ENCODE measurements around the gene THAP10.
"Not testable (repeated sequence)": the region's sequence is repeated elsewhere in the genome, so short reads cannot be mapped to it uniquely, and the experiment has no call there.

Gene THAP10

GRCh38 chr15:70876683-70877082, 15.6 kb downstream of the THAP10 start:
- DNase-seq (ENCODE audit: low read depth), result no peak

GRCh38 chr15:70876011-70876410, 16.2 kb downstream of the THAP10 start:
- no peak for DNase-seq (ENCODE audit: low read depth)

- peak; percentile 47 for DNase-seq (ENCODE audit: low read depth)
These were observed 17.0 kb downstream of the THAP10 start for GRCh38 chr15:70875001-70875782.

DNA sequence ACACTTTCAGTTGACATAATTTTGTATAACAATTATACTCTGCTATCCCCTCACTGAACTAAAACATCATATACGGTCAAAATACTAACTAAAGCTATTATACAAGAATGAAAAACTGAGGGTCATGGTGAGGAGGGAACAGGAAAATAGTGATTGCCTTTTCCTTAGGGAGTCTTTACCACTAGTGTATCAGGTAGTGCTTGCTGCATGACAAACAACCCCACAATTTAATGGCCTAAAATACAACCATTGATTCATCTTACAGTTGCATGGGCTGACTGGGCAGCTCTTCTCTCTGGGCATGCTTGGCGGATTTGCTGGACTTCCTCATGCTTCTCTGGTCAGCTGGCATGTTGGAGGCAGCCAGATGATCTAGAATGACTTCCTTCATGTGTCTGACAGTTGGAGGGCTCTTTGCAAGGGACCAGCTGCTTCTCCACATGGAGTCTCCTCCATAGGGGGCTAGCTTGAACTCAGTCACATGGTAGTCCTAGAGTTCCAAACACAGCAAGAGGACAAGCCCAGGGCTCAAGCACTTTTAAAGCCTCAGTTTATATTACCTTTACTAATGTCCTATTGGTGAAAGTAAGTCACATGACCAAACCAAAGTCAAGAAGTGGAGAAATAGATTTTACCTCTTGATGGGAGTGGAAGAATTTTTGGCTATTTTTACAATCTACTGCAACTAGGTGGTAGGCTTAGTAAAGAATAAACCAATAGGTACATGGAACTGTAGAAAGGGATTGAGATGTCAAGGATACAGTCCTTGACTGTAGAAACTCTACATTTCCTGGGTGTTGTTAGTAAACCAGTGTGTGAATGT, 18.8 kb downstream of the THAP10 start:
- DNase-seq (ENCODE audit: low read depth), result no peak

DNA sequence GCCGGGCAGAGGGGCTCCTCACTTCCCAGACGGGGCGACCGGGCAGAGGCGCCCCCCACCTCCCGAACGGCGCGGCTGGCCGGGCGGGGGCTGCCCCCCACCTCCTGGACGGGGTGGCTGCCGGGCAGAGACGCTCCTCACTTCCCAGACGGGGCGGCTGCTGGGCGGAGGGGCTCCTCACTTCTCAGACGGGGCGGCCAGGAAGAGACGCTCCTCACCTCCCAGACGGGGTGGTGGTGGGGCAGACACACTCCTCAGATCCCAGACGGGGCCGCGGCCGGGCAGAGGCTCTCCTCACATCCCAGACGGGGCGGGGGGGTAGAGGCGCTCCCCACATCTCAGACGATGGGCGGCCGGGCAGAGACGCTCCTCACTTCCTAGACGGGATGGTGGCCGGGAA, 20.7 kb downstream of the THAP10 start:
- not testable (repeated sequence) for DNase-seq (ENCODE audit: low read depth)

DNA sequence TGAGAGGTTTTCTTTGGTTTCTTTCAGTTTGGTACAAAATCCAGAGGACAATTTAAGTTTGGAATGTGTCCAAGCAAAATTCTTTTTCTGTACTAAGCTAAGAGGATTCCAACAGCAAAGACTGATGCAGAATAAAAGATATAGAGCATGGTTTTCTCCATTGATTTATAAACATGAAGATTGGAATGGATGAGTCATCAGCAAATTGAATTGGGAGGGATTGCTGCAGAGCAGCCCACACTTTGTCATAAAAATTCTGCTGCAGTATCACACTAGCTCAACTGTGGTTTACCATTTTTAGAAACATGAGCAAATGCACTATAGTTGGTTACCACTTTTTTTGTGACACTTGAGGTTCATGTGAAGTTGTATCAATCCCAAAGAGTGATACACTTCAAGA, 22.2 kb downstream of the THAP10 start:
- DNase-seq (ENCODE audit: low read depth), result peak; percentile 65

DNA sequence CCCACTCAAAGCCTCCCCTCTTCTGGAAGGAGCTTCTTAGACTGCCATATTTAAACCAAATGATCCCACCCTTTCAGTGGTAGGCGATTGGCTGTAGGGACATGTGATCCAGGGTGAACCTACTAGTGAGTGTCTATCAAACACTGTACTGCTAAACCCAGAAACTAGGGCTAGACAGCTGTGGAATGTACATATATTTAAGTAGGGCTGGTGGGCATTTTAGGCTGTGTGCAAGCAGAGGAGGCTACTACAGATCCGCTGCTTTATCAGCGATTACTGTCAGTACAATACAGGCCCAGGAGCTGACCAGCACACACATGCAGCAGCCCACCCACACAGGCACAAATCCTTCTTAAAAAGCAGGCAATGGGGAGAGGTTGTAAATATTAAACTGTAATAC, 22.9 kb downstream of the THAP10 start:
- DNase-seq (ENCODE audit: low read depth), result no peak

DNA sequence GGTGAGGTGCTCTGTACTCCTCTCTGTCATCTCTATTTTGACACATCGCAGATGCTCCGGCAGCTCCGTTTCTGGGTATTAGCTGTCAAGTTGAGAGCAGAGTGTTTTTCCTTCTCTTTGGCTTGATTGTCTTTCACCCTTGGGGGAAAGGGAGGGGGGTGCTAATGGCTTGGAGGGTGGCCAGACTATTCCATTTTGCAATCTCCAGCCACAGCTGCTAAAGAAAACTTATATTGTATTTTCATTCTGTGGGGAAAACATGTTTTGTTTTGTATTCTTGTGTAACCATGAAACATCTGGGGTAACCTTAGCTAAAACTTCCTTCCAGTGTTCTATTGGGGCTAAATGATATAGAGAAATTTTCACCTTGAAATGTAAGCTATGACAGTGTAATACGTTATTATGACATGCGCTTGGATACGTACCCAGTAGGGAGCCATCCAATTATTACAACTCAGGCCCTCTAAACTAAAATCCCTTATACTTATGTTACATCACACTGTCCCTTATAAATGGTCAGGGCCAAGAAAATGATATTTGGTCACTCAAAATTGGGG, 24.2 kb downstream of the THAP10 start:
- DNase-seq (ENCODE audit: low read depth), result peak; percentile 85

DNA sequence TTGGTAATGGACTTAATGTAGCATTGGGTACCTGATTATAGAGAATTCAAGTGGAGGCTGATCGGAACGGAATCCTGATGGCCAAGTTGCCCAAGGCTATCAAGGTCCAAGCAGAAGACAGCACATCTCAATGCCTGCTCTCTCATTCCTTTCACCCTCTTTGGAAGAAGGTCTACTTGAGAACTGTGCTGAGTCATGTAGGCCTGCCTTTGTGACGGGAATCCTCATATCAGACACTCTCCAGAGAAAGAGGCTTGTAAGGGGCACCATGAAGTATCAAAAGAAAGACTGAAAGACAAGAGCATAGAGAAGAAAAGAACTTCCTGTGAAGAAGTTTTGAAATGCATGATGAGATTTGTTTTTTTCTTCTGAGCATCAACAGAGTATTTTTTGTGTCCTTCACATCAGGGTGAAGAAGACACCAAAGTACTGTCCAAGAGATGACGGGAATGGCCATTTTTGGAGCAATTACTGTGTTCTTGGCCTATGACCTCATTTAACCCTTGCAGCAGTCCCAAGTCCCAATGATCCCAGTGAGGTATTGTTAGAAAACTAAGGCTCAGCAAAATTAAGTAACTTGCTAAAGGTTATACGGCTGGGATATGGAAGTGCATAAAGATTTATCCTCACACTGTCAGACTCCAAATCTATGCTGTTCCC, 25.1 kb downstream of the THAP10 start:
- DNase-seq (ENCODE audit: low read depth), result no peak

DNA sequence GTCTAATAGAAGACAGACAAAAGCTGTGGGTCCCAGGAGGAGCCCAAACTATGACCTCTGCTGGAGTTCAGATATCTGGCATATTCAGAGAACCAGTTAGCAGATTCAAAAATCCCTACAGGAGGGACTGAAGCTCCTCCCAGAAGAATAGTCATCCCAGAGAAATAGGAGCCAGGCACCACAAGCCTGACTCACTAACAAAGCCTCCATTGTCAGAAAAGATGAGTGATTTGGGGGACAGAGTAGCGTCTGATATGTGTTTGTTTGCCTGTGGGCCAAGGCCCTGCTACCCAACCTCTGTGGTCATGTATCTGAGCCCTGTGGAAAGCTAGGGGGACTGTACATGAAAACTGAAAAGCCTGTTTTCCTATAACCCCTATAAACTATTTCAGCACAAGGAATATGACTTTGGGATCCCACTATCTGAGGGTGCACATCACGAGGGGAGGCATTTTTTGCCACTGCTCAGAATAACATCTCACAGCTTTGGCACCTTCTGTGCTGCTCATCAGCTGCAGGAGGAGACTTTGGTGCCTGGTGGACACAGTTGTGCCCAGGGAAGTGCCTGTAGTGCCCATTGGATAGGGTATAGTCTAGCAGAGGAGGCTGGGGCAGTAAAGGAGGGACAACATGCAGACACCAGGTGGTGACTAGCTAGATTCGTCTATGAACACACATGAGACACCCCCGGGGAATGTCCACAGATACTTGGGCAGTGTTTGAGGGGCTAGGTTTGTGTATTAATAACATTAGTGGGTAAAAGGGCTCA, 28.6 kb downstream of the THAP10 start:
- DNase-seq (ENCODE audit: low read depth), result peak; percentile 65

- DNase-seq (ENCODE audit: low read depth), result no peak
These were observed 32.2 kb downstream of the THAP10 start for GRCh38 chr15:70859998-70860397.

DNA sequence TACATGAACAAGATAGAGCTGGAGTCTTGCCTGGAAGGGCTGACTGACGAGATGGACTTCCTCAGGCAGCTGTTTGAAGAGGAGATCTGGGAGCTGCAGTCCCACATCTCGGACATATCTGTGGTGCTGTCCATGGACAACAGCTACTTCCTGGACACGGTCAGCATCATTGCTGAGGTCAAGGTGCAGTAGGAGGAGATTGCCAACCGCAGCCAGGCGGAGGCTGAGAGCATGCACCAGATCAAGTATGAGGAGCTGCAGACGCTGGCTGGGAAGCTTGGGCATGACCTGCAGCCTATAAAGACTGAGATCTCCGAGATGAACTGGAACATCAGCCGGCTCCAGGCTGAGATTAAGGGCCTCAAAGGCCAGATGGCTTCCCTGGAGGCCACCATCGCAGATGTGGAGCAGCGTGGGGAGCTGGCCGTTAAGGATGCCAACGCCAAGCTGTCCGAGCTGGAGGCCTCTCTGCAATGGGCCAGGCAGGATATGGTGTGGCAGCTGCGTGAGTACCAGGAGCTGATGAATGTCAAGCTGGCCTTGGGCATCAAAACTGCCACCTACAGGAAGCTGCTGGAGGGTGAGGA, 32.8 kb downstream of the THAP10 start:
- no peak for DNase-seq (ENCODE audit: low read depth)

DNA sequence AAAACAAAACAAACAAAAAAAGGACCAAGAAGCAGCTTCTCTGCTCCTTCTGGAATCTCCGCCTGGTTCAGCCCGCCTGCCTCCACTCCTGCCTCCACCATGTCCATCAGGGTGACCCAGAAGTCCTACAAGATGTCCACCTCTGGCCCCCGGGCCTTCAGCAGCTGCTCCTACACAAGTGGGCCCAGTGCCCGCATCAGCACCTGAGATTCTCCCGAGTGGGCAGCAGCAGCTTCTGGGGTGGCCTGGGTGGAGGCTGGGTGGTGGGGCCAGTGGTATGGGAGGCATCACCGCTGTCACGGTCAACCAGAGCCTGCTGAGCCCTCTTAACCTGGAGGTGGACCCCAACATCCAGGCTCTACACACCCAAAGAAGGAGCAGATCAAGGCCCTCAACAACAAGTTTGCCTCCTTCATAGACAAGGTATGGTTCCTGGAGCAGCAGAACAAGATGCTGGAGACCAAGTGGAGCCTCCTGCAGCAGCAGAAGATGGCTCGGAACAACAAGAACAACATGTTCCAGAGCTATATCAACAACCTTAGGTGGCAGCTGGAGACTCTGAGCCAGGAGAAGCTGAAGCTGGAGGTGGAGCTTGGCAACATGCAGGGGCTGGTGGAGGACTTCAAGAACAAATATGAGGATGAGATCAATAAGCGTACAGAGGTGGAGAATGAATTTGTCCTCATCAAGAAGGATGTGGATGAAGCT, 33.5 kb downstream of the THAP10 start:
- DNase-seq (ENCODE audit: low read depth), result not testable (repeated sequence)

DNA sequence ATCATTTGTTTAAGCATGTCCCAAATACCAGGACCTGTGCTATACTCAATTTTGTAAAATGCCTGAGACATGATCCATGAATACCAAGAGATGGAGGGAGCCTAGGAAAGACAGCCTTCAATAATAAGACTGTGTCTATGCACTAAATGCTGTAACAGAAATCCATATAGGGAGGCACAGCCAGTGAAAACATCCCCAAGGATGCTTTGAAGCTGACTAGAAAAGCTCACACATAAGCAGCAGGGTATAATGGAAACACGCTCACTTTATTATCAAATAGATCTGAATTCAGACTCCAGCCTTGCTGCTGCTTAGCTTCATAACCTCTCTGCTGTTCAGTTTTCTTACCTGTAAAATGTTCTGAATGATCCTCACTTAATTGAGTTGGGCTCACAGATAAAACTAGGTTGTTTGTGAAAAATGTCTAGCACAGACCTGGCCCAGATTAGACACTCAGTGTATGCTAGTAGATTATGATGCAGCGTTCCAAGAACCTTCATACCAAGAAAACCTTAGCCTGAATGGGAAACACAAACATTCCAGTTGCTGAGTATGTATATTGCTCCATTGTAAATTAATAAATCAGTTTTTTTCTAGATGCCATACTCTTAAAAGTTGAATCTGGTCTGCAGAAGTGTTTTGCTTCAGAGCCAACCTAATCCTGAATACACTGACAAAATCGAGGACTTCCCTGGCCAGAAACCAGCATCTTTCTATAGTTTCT, 34.5 kb downstream of the THAP10 start:
- DNase-seq (ENCODE audit: low read depth), result no peak

GRCh38 chr15:70856884-70857561, 35.2 kb downstream of the THAP10 start:
- peak; percentile 100 for DNase-seq (ENCODE audit: low read depth)

GRCh38 chr15:70856177-70856883, 35.9 kb downstream of the THAP10 start:
- peak; percentile 47 for DNase-seq (ENCODE audit: low read depth)

DNA sequence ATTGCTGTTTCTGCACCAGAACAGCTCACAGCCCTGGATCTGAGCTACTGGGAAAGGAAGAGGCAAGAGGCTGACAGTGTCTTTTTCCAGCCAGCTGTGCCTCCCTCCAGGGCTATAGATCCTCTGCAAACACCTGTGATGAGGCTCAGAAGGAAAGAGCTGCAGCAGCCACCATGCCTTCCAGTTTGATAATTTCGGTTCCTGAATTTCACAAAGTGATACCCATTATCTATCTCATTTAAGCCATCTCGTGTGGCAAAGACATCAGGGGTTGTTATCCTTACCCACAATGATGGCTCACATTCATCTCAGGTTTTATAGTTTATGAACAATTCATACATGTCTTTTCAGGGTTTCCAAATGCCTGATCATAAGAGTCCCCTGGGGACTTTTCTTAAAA, 36.5 kb downstream of the THAP10 start:
- no peak for DNase-seq (ENCODE audit: low read depth)

DNA sequence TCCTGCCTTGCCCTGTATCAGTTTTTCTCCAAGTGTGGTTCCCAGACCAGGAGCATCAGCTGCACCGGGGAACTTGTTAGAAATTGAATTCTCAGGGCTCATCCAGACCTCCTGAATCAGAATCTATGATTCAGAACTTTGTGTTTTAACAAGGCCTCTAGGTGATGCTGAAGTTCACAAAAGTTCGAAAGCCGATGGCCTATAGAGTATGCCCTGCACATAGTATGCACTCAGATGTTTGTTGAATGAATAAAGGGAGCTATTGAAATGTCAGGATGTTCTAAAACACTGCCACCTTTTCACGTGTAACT, 37.6 kb downstream of the THAP10 start:
- peak; percentile 49 for DNase-seq (ENCODE audit: low read depth)
